Activated naive CD8-positive, alpha-beta T cell treated with anti-CD3 and anti-CD28 coated beads, Interleukin-2, amount 10 ng/mL, durations not matched to agents 7 days and 5 days (primary cell): ENCODE measurements around the gene KAT2A. TPM values are rescaled to one million over a fixed set of nuclear protein-coding genes. Genes with fewer than 3 reads are reported as not detected.
A peak's percentile ranks its signal among the peaks of the same experiment; 100 is the strongest.

Source experiments
- ATAC-seq: fragments of 150-1000 bp; cut with Tn5 transposase; one replicate; pipeline ENCODE4 v1.10.0; 2021; ENCODE audit warnings: low read depth, moderate library complexity
- POLR2A ChIA-PET: fragments of 350-600 bp; sonication (Branson Sonifier 250); formaldehyde crosslinking; loops from one replicate; lab custom pipeline; 2021; ENCODE audit warnings: antibody characterized with exemption; lab: Charles Lee
- DNase-seq: peaks from one replicate; pipeline ENCODE4 v3.0.0; 2021
- H3K27ac Mint-ChIP-seq: one replicate; pipeline ENCODE4 v1.8.0; 2022; ENCODE audit warnings: mild to moderate bottlenecking, mixed read lengths
- H3K27me3 Mint-ChIP-seq: one replicate; pipeline ENCODE4 v1.8.0; 2022; ENCODE audit warnings: mild to moderate bottlenecking, moderate library complexity, mixed read lengths
- H3K36me3 Mint-ChIP-seq: one replicate; pipeline ENCODE4 v1.8.0; 2021; ENCODE audit warnings: mild to moderate bottlenecking, mixed read lengths
- H3K4me1 Mint-ChIP-seq: one replicate; pipeline ENCODE4 v1.8.0; 2021; ENCODE audit warnings: mixed read lengths
- H3K4me3 Mint-ChIP-seq: one replicate; pipeline ENCODE4 v1.8.0; 2022; ENCODE audit warnings: mild to moderate bottlenecking, moderate library complexity, mixed read lengths
- H3K9me3 Mint-ChIP-seq: one replicate; pipeline ENCODE4 v1.8.0; 2021; ENCODE audit warnings: mixed read lengths
- total RNA-seq, 2 experiments: library from RNA; stranded (reverse); gene quantifications; one replicate each; pipeline ENCODE4 v1.2.3, GENCODE V29; 2021

The KAT2A gene
- total RNA-seq, 2 experiments from 2014 or later = 45.1 to 46.9 TPM

- ATAC-seq (no peak), DNase-seq (no peak)
- POLR2A ChIA-PET = interaction anchor here (1.9 to 4.1 kb wide), 3 partner anchors 9 to 100 kb away, joined by 5 to 20 read pairs (median 6); partner anchors contain the start of genes DNAJC7 and NKIRAS2
- Mint-ChIP-seq H3K4me3 (no peak overlapping the region), H3K9me3 (no peaks in the 10 kb centered on the region), H3K27ac (no peak overlapping the region), H3K27me3 (no peaks in the 10 kb centered on the region), H3K36me3 (peaks cover 8% of the 10 kb centered on the region), H3K4me1 (peaks cover 25% of the 10 kb centered on the region)
Measured at GRCh38 chr17:42117397-42118125, 3.6 kb downstream of the KAT2A start.

GRCh38 chr17:42116705-42117396 lies 4.3 kb downstream of the KAT2A start:
- Mint-ChIP-seq H3K4me1 (peaks cover 25% of the 10 kb centered on the region), H3K27ac (peak overlapping the region; percentile 66), H3K9me3 (no peaks in the 10 kb centered on the region), H3K4me3 (no peak overlapping the region), H3K27me3 (no peaks in the 10 kb centered on the region), H3K36me3 (peaks cover 8% of the 10 kb centered on the region)
- POLR2A ChIA-PET = interaction anchor here (2.2 kb wide), 1 partner anchor 8 kb away, joined by 5 read pairs; no protein-coding TSS in a partner anchor
- peak; percentile 14 for ATAC-seq
- DNase-seq = peak; percentile 80

- peaks cover 32% of the 10 kb centered on the region for H3K4me1 Mint-ChIP-seq
- peaks cover 21% of the 10 kb centered on the region for H3K36me3 Mint-ChIP-seq
- no peak for ATAC-seq
- POLR2A ChIA-PET = interaction anchor here (0.7 to 4.5 kb wide), 11 partner anchors 12 to 148 kb away, joined by 3 to 108 read pairs (median 11); partner anchors contain the start of genes CNP, DNAJC7 and NKIRAS2
- no peaks in the 10 kb centered on the region for H3K27me3 Mint-ChIP-seq
- peak overlapping the region; percentile 81 for H3K27ac Mint-ChIP-seq
- no peaks in the 10 kb centered on the region for H3K9me3 Mint-ChIP-seq
- DNase-seq = no peak
- no peak overlapping the region for H3K4me3 Mint-ChIP-seq
Measured at GRCh38 chr17:42114118-42114517, 7.0 kb downstream of the KAT2A start.

GRCh38 chr17:42113293-42114069 lies 7.7 kb downstream of the KAT2A start:
- Mint-ChIP-seq H3K4me3 (peak overlapping the region; percentile 88), H3K9me3 (no peaks in the 10 kb centered on the region), H3K27me3 (no peaks in the 10 kb centered on the region), H3K4me1 (peaks cover 32% of the 10 kb centered on the region), H3K27ac (peak overlapping the region; percentile 97), H3K36me3 (peaks cover 19% of the 10 kb centered on the region)
- POLR2A ChIA-PET = interaction anchor here (0.9 to 4.5 kb wide), 18 partner anchors 8 to 275 kb away, joined by 3 to 108 read pairs (median 9); partner anchors contain the start of genes CNP, DNAJC7, HSPB9 and KAT2A
- no peak for DNase-seq
- no peak for ATAC-seq

- ATAC-seq (peak; percentile 81), DNase-seq (peak; percentile 75)
- H3K27ac Mint-ChIP-seq = peak within 1 kb of the TSS; percentile 97
- H3K27me3 Mint-ChIP-seq = no peaks in the 10 kb centered on the region
- peaks cover 37% of the 10 kb centered on the region for H3K4me1 Mint-ChIP-seq
- H3K9me3 Mint-ChIP-seq = no peaks in the 10 kb centered on the region
- peaks cover 23% of the 10 kb centered on the region for H3K36me3 Mint-ChIP-seq
- H3K4me3 Mint-ChIP-seq = peak within 1 kb of the TSS; percentile 88
- POLR2A ChIA-PET = interaction anchor here (0.7 to 4.5 kb wide), 29 partner anchors 9 to 423 kb away, joined by 3 to 108 read pairs (median 6); partner anchors contain the start of genes CNP, DNAJC7, GHDC and HSPB9
Measured at GRCh38 chr17:42112552-42113176, 8.5 kb downstream of the KAT2A start, which contains the start of gene DHX58. TSS of gene DHX58 (minus strand) at chr17:42112714. CDS start at chr17:42111892, 822 bp downstream.

GRCh38 chr17:42111871-42112551 lies 9.2 kb downstream of the KAT2A start:
- H3K4me3 Mint-ChIP-seq = peak overlapping the region; percentile 88
- H3K27ac Mint-ChIP-seq = peak overlapping the region; percentile 97
- no peaks in the 10 kb centered on the region for H3K9me3 Mint-ChIP-seq
- H3K4me1 Mint-ChIP-seq = peaks cover 35% of the 10 kb centered on the region
- H3K27me3 Mint-ChIP-seq = no peaks in the 10 kb centered on the region
- peak; percentile 63 for DNase-seq
- peaks cover 21% of the 10 kb centered on the region for H3K36me3 Mint-ChIP-seq
- ATAC-seq = peak; percentile 10
- POLR2A ChIA-PET = interaction anchor here (0.7 to 4.5 kb wide), 25 partner anchors 9 to 424 kb away, joined by 3 to 108 read pairs (median 7); partner anchors contain the start of genes ACLY, CNP, DNAJC7 and GHDC

GRCh38 chr17:42111265-42111636 lies 9.9 kb downstream of the KAT2A start:
- peaks cover 31% of the 10 kb centered on the region for H3K4me1 Mint-ChIP-seq
- H3K27me3 Mint-ChIP-seq = no peaks in the 10 kb centered on the region
- H3K36me3 Mint-ChIP-seq = peaks cover 21% of the 10 kb centered on the region
- ATAC-seq (no peak), DNase-seq (no peak)
- H3K4me3 Mint-ChIP-seq = peak overlapping the region; percentile 88
- POLR2A ChIA-PET = interaction anchor here (1.1 to 4.5 kb wide), 17 partner anchors 9 to 193 kb away, joined by 3 to 108 read pairs (median 9); partner anchors contain the start of genes ACLY, CNP, DNAJC7 and GHDC
- H3K27ac Mint-ChIP-seq = peak overlapping the region; percentile 97
- H3K9me3 Mint-ChIP-seq = no peaks in the 10 kb centered on the region

- no peaks in the 10 kb centered on the region for H3K9me3 Mint-ChIP-seq
- no peak for DNase-seq
- H3K27me3 Mint-ChIP-seq = no peaks in the 10 kb centered on the region
Measured at GRCh38 chr17:42110301-42111264, 10.6 kb downstream of the KAT2A start.

GRCh38 chr17:42109086-42109485 lies 12.1 kb downstream of the KAT2A start:
- POLR2A ChIA-PET = interaction anchor here (1.5 to 2.2 kb wide), 3 partner anchors 9 to 142 kb away, joined by 5 to 8 read pairs (median 8); partner anchors contain the start of genes CNP and KAT2A
- Mint-ChIP-seq H3K4me1 (peaks cover 33% of the 10 kb centered on the region), H3K36me3 (peaks cover 27% of the 10 kb centered on the region), H3K27ac (no peak overlapping the region), H3K27me3 (no peaks in the 10 kb centered on the region), H3K4me3 (no peak overlapping the region), H3K9me3 (no peaks in the 10 kb centered on the region)
- DNase-seq (no peak), ATAC-seq (no peak)

More at GRCh38 chr17:42110301-42111264, 10.6 kb downstream of the KAT2A start:
- Mint-ChIP-seq H3K27ac (peak overlapping the region; percentile 97), H3K36me3 (peaks cover 21% of the 10 kb centered on the region), H3K4me1 (peaks cover 33% of the 10 kb centered on the region), H3K4me3 (peak overlapping the region; percentile 88)
- POLR2A ChIA-PET = interaction anchor here (0.7 to 4.5 kb wide), 11 partner anchors 8 to 192 kb away, joined by 3 to 108 read pairs (median 6); partner anchors contain the start of genes ACLY, CNP, DNAJC7 and HSPB9
- no peak for ATAC-seq

GRCh38 chr17:42107597-42108576 lies 13.3 kb downstream of the KAT2A start:
- H3K4me3 Mint-ChIP-seq = peak overlapping the region; percentile 61
- DNase-seq = peak; percentile 98
- H3K36me3 Mint-ChIP-seq = peaks cover 29% of the 10 kb centered on the region
- POLR2A ChIA-PET = interaction anchor here (0.6 to 2.2 kb wide), 8 partner anchors 10 to 141 kb away, joined by 3 to 8 read pairs (median 4); partner anchors contain the start of genes CNP, DNAJC7 and KAT2A
- no peaks in the 10 kb centered on the region for H3K9me3 Mint-ChIP-seq
- H3K27ac Mint-ChIP-seq = peak overlapping the region; percentile 76
- no peaks in the 10 kb centered on the region for H3K27me3 Mint-ChIP-seq
- peaks cover 31% of the 10 kb centered on the region for H3K4me1 Mint-ChIP-seq
- peak; percentile 60 for ATAC-seq
